ENCODE results near the gene RASAL3.
"Not testable (repeated sequence)": the region's sequence is repeated elsewhere in the genome, so short reads cannot be mapped to it uniquely, and the experiment has no call there.

The RASAL3 gene

DNA sequence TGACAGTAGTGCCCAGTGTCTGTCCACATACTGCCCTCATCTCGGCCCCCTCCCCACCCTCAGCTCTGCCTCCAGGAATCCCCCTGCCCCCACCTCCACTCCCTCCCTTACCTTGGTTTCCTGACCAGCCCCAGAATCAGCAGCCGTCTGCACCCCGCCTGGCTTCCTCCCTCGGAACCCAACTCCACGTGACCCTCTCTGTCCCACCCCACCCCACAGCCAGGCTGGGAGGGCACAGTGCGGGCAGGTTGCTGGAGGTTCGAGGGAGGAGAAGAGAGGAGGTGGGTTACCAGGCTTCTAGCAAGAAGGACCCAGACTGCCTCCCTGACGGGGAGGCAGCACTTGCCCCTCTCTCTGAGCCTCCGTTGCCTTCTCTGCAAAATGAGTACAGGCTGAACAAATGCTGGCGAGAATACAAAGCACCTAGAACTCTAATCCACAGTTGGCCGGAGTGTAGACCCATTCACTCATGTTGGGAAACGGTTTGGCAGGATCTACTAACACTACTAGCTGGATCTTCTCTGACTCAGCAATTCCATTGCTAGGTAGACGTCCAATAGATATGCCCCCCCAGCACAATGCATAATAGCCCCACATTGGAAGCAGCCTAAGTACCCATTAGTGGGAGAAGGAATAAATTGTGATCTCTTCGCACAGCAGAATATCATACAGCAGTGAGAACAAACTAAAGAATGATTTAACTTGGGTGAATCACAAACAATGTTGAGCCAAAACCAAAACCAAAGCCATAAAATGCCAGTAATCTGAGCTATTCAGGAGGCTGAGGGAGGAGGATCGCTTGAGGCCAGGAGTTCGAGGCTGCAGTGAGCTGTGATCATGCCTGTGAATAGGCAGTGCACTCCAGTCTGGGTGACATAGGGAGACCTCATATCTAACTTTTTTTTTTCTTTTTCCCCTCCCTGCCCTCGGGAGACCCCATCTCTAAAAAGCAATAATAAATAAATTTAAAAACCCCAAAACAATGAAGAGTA lies at the start of gene RASAL3:
RASAL3 (minus strand) TSS at position 151 of the 992 bp plus-strand sequence. CDS start 186 bp downstream, outside the sequence.
- no peak for DNase-seq

DNA sequence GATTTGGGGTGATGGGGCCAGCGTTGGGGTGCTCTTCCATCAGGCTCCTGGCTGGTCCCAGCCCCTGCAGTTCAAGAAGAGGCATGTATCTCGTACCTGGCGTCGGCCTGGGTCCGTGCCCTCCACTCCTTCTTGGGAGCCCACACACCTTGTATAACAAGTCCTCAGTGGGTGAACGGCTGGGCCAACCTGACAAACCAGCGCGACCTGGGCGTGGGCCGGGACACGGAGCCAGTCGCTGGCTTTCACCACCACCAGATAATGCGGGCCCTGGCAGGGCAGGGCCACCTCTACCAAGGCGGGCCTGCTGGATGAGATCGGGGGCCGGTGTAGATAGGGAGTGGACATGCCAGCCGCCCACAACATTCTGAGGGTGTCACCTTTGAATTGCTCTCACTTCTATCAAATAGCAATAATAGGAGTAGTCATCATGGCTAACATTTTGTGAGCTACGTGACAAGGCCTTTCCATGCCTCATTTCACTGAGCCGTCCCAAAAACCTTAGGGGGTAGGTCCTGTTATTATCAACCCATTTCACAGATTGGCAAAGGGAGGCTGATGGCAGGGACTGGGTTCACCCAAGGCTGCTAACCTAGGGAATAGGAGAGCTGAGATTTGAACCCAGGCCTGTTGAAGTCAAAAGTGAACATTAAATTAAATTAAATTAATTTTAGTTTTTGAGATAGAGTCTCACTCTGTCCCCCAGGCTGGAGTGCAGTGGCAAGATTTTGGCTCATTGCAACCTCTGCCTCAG lies 47.5 kb upstream of the RASAL3 start:
- DNase-seq: no peak

GRCh38 chr19:15508035-15508710 lies 43.8 kb upstream of the RASAL3 start, which contains the start of gene CYP4F22:
TSS of gene CYP4F22 (plus strand) at chr19:15508525. CDS start at chr19:15525337, 16,812 bp downstream.
- no peak for DNase-seq

DNA sequence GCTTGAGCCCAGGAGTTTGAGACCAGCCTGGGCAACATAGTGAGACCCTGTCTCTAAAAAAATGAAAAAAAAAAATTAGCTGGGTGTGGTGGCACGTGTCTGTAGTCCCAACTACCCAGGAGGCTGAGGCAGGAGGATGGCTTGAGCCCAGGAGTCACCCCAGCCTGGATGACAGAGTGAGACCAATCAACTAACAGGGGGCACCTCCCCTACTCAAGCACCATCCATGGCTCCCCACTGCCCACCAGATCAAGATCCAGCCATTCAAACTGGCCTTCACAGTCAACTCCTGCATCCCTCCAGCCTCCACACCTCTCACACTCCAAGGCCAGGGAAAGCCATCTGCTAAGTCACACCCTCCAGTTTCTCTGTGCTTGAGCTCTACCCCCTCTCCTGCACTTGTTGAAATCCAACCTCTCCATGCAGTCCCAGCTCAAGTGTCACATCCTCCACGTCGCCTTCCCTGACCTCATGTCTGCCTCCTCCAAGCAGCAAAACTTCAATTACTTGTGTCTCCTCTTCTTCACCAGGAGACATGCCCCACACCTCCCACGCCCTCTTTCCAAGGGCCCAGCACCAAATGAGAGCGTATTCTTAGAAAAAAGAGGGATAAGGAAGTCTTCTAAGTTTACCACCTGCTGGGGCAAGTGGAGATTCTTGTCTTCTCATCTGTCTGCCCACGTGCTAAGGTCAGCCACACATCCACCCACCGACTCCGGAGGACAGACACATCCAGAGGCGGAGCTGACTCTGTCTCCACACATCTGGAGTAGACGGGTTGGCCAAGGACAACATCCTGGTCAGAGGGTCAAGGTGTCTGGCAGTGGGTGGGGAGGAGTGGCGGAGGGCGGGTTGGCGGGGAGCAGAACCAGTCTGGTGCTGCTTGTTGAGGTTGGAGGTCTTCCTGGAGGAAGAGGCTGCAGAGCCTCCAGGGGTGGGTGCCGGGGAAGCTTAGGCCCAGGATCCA lies 43.0 kb upstream of the RASAL3 start:
- no peak for DNase-seq

DNA sequence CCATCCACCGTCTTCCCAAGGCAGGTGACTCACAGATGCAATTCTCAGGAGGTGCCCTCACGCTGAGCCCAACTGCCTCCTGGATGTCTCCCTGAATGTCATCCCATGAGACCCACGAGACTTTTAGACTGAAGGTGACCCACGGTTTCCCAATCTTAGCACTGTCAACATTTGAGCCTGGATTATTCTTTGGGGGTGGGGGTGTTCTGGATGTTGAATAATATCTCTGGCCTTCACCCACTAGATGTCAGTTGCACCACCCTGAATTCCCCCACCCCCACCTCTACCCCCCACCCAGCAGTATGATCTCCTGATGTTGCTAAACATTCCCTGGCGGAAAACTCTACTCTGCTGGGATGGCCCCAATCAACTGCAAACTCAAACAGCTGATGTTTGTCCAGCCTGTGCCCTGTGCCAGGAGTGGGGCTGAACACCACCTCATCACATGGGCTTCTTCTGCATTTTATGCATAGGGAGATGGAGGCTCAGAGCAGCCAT lies 41.8 kb upstream of the RASAL3 start:
- DNase-seq: no peak

DNA sequence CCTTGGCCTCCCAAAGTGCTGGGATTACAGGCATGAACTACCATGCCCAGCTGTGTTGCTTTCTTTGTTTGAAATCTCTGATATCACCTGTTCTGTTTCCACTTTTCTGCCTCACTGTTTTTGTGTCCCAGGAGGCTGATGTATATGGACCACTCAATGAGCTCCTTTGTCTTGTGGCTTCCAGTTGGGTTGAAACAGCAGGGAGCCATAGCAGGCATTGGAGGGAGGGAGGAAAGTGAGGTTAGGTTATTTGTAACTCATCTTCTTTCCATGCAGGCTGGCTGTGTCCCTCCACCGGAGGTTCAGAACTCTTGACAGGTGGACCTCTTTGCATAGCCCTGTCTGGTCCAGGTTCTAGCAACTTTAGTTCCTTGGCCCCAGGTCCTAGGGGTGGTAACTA lies 37.9 kb upstream of the RASAL3 start:
- DNase-seq: no peak

- DNase-seq: no peak
Observed at GRCh38 chr19:15501596-15501995, 37.3 kb upstream of the RASAL3 start.

GRCh38 chr19:15498910-15499309 lies 34.6 kb upstream of the RASAL3 start:
- no peak for DNase-seq

DNA sequence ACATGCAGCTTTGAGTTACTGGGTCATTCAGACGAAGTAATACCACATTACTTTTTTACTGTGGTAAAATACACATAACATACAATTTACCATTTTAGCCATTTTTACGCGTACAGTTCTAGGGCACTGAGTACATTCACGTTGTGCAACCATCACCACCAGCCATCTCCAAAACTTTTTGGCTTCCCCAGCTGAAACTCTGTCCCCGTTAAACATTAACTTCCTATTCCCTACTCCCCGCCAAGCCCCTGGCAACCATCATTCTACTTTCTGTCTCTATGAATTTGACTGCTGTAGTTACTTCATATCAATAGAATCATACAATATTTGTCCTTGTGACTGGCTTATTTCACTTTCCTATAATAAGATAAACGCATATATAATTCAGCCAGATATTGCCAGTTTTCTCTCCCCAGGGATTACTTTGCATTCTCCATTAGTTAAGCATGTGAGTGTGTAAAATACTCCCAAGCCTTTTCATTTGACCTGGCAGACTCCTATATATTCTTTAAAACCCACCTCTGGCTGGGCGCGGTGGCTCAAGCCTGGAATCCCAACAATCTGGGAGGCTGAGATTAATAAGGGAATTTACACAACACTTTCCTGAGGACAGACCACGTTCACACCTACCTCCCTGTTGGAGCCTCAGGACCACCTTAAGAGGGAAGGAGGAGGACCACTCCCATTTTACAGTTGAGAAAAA lies 34.0 kb upstream of the RASAL3 start:
- no peak for DNase-seq

DNA sequence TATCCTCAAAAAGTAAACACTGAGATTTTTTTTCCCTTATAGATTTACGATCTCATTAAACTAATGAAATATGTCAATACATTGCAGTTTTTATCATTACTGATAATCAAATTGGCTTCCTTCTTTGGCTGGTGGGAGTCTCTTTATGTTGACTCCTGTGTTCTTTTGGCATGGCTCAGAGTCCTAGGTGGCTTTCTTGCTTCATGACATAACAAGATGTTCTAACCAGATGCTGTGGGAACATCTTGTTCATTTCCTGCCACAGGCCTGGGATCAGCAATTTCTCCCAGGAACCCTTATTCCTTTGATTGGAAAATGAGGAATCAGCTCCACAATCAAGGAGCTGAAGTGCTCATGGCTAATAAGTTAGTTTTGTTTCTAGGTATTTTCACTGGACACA lies 30.8 kb upstream of the RASAL3 start:
- no peak for DNase-seq

- DNase-seq: no peak
Observed at GRCh38 chr19:15488489-15489226, 24.3 kb upstream of the RASAL3 start.

DNA sequence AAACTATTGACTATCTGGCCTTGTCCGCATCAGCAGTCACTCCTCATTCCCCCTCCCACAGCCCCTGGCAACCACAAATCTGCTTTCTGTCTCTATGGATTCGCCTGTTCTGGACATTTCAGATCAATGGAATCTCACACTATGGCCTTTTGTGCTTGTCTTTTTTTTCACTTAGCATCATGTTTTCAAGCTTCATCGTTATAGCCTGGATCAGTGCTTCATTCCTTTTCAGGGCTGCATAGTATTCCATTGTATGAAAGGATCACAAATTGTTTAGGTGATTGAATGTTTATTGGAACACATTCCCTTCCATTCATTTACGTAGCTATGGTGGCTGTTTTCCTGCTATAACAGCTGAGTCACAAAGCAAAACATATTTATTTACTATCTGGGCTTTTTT lies 22.7 kb upstream of the RASAL3 start:
- no peak for DNase-seq

- not testable (repeated sequence) for DNase-seq
Observed at GRCh38 chr19:15485768-15486167, 21.4 kb upstream of the RASAL3 start.

DNA sequence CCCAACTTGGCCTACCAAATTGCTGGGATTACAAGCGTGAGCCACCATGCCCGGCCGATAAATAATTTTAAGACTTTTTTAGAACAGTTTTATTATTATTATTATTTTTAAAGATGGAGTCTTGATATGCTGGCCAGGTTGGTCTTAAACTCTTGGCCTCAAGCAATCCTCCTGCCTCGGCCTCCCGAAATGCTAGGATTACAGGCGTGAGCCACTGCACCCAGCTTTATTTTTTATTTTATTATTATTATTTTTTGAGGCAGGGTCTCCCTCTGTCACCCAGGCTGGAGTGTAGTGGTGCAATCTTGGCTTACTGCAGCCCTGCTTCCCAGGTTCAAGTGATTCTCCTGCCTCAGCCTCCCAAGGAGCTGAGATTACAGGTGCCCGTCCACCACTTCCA lies 16.7 kb upstream of the RASAL3 start:
- DNase-seq: not testable (repeated sequence)

GRCh38 chr19:15479391-15480345 lies 15.3 kb upstream of the RASAL3 start, which contains the start of gene PGLYRP2:
TSS of gene PGLYRP2 (minus strand) at chr19:15479501. CDS start at chr19:15479371, 130 bp downstream.
- peak; percentile 16 for DNase-seq

DNA sequence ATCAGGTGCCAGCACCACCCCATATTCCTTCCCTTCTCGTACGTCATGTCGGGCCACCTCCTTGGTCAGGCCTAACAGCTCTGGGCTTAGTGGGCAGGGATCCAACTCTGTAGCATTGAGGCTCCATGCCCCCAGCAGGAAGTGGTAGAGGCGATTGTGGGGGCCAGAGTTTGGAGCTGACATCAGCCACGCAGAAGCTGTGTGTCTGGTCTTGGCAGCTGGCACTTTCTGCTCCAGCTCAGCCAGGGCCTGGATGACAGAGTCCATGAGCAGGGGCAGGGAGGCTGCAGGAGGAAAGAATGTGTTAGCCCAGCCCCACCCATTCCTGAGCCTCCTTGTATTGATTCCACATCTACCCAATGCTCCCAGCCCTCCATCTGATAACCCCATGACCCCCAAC lies 12.0 kb upstream of the RASAL3 start:
- DNase-seq: no peak

GRCh38 chr19:15475611-15476010 lies 11.3 kb upstream of the RASAL3 start:
- no peak for DNase-seq

- DNase-seq: no peak
Observed at GRCh38 chr19:15475169-15475568, 10.8 kb upstream of the RASAL3 start.

GRCh38 chr19:15473821-15474220 lies 9.5 kb upstream of the RASAL3 start:
- DNase-seq: not testable (repeated sequence)

Measured in kidney glomerular epithelial cell (primary cell).